Activated naive CD8-positive, alpha-beta T cell treated with anti-CD3 and anti-CD28 coated beads for 36 hours (primary cell): ENCODE results near the gene MSH5. TPM values are rescaled to one million over a fixed set of nuclear protein-coding genes. Genes with fewer than 3 reads are reported as not detected.
"Not testable (repeated sequence)": the region's sequence is repeated elsewhere in the genome, so short reads cannot be mapped to it uniquely, and the experiment has no call there.

Experiments
- DNase-seq: peaks from one replicate; pipeline ENCODE4 v3.0.0; 2021
- H3K27ac Mint-ChIP-seq: one replicate; pipeline ENCODE4 v1.8.0; 2022; ENCODE audit warnings: mild to moderate bottlenecking, moderate library complexity, mixed read lengths
- H3K27me3 Mint-ChIP-seq: one replicate; pipeline ENCODE4 v1.8.0; 2022; ENCODE audit warnings: mild to moderate bottlenecking, mixed read lengths
- H3K36me3 Mint-ChIP-seq: one replicate; pipeline ENCODE4 v1.8.0; 2021; ENCODE audit warnings: mild to moderate bottlenecking, mixed read lengths
- H3K4me1 Mint-ChIP-seq: one replicate; pipeline ENCODE4 v1.8.0; 2021; ENCODE audit warnings: mixed read lengths
- H3K4me3 Mint-ChIP-seq: one replicate; pipeline ENCODE4 v1.8.0; 2022; ENCODE audit warnings: mild to moderate bottlenecking, moderate library complexity, mixed read lengths
- H3K9me3 Mint-ChIP-seq: one replicate; pipeline ENCODE4 v1.8.0; 2022; ENCODE audit warnings: mixed read lengths
- total RNA-seq, 2 experiments: library from RNA; stranded (reverse); gene quantifications; one replicate each; pipeline ENCODE4 v1.2.3, GENCODE V29; 2021

MSH5 gene
- total RNA-seq, 2 experiments from 2014 or later = 48.1 to 53.4 TPM

- no peak within 1 kb of the TSS for H3K4me3 Mint-ChIP-seq
These were observed 33.2 kb upstream of the MSH5 start, which contains the start of gene LY6G6F for GRCh38 chr6:31706599-31706998. LY6G6F (plus strand) TSS chr6:31706866; CDS start chr6:31706907, 41 bp downstream.

GRCh38 chr6:31707701-31708100 is 32.1 kb upstream of the MSH5 start:
- H3K36me3 Mint-ChIP-seq = peaks cover under 1% of the 10 kb centered on the region
- H3K27ac Mint-ChIP-seq = no peak overlapping the region
- H3K4me1 Mint-ChIP-seq = peaks cover 7% of the 10 kb centered on the region

More at GRCh38 chr6:31706599-31706998, 33.2 kb upstream of the MSH5 start, which contains the start of gene LY6G6F:
- Mint-ChIP-seq H3K27ac (no peak within 1 kb of the TSS), H3K27me3 (no peaks in the 10 kb centered on the region), H3K36me3 (peaks cover 3% of the 10 kb centered on the region), H3K9me3 (no peaks in the 10 kb centered on the region), H3K4me1 (peaks cover 10% of the 10 kb centered on the region)
- DNase-seq = no peak

GRCh38 chr6:31708224-31708623 is 31.6 kb upstream of the MSH5 start:
- Mint-ChIP-seq H3K27me3 (no peaks in the 10 kb centered on the region), H3K36me3 (no peaks in the 10 kb centered on the region), H3K4me3 (no peak overlapping the region)

More at GRCh38 chr6:31707701-31708100, 32.1 kb upstream of the MSH5 start:
- DNase-seq = no peak
- Mint-ChIP-seq H3K27me3 (no peaks in the 10 kb centered on the region), H3K9me3 (no peaks in the 10 kb centered on the region), H3K4me3 (no peak overlapping the region)

GRCh38 chr6:31709157-31709556 is 30.6 kb upstream of the MSH5 start:
- H3K4me1 Mint-ChIP-seq = peaks cover 10% of the 10 kb centered on the region
- not testable (repeated sequence) for H3K4me3 Mint-ChIP-seq, H3K27me3 Mint-ChIP-seq, H3K27ac Mint-ChIP-seq, DNase-seq, H3K36me3 Mint-ChIP-seq, H3K9me3 Mint-ChIP-seq

More at GRCh38 chr6:31708224-31708623, 31.6 kb upstream of the MSH5 start:
- DNase-seq = no peak
- H3K4me1 Mint-ChIP-seq = peaks cover 7% of the 10 kb centered on the region
- H3K27ac Mint-ChIP-seq = no peak overlapping the region
- H3K9me3 Mint-ChIP-seq = no peaks in the 10 kb centered on the region

- no peak for DNase-seq
- Mint-ChIP-seq H3K9me3 (no peaks in the 10 kb centered on the region), H3K4me3 (no peak overlapping the region), H3K36me3 (no peaks in the 10 kb centered on the region), H3K27me3 (no peaks in the 10 kb centered on the region), H3K27ac (no peak overlapping the region), H3K4me1 (peaks cover 12% of the 10 kb centered on the region)
These were observed 29.1 kb upstream of the MSH5 start for GRCh38 chr6:31710523-31711219.

- H3K27ac Mint-ChIP-seq = no peak overlapping the region
- DNase-seq = no peak
- no peaks in the 10 kb centered on the region for H3K27me3 Mint-ChIP-seq
- H3K36me3 Mint-ChIP-seq = no peaks in the 10 kb centered on the region
- no peaks in the 10 kb centered on the region for H3K9me3 Mint-ChIP-seq
- H3K4me1 Mint-ChIP-seq = peaks cover 12% of the 10 kb centered on the region
- peak overlapping the region; percentile 1 for H3K4me3 Mint-ChIP-seq
These were observed 28.6 kb upstream of the MSH5 start for GRCh38 chr6:31711233-31711632.

GRCh38 chr6:31712296-31712695 is 27.5 kb upstream of the MSH5 start:
- H3K36me3 Mint-ChIP-seq = no peaks in the 10 kb centered on the region
- no peaks in the 10 kb centered on the region for H3K9me3 Mint-ChIP-seq
- no peak overlapping the region for H3K27ac Mint-ChIP-seq
- peaks cover 12% of the 10 kb centered on the region for H3K4me1 Mint-ChIP-seq
- DNase-seq = no peak
- no peaks in the 10 kb centered on the region for H3K27me3 Mint-ChIP-seq
- no peak overlapping the region for H3K4me3 Mint-ChIP-seq

- Mint-ChIP-seq H3K27ac (no peak overlapping the region), H3K4me3 (no peak overlapping the region)
These were observed 26.3 kb upstream of the MSH5 start for GRCh38 chr6:31713465-31713864.

GRCh38 chr6:31713991-31714684 is 25.7 kb upstream of the MSH5 start:
- Mint-ChIP-seq H3K9me3 (no peaks in the 10 kb centered on the region), H3K27ac (no peak overlapping the region), H3K36me3 (no peaks in the 10 kb centered on the region), H3K4me1 (peaks cover 12% of the 10 kb centered on the region), H3K27me3 (no peaks in the 10 kb centered on the region), H3K4me3 (no peak overlapping the region)
- DNase-seq = no peak

More at GRCh38 chr6:31713465-31713864, 26.3 kb upstream of the MSH5 start:
- no peak for DNase-seq
- Mint-ChIP-seq H3K27me3 (no peaks in the 10 kb centered on the region), H3K9me3 (no peaks in the 10 kb centered on the region), H3K4me1 (peaks cover 12% of the 10 kb centered on the region), H3K36me3 (no peaks in the 10 kb centered on the region)

GRCh38 chr6:31715022-31715958 is 24.5 kb upstream of the MSH5 start, which contains the start of gene LY6G6D:
LY6G6D (plus strand) TSS chr6:31715348; CDS start chr6:31715356, 8 bp downstream.
- peaks cover 12% of the 10 kb centered on the region for H3K4me1 Mint-ChIP-seq
- no peaks in the 10 kb centered on the region for H3K36me3 Mint-ChIP-seq
- no peak within 1 kb of the TSS for H3K4me3 Mint-ChIP-seq
- no peaks in the 10 kb centered on the region for H3K27me3 Mint-ChIP-seq
- H3K27ac Mint-ChIP-seq = no peak within 1 kb of the TSS
- H3K9me3 Mint-ChIP-seq = no peaks in the 10 kb centered on the region
- no peak for DNase-seq

- Mint-ChIP-seq H3K4me1 (peaks cover 5% of the 10 kb centered on the region), H3K36me3 (no peaks in the 10 kb centered on the region), H3K4me3 (no peak overlapping the region), H3K27ac (no peak overlapping the region), H3K27me3 (no peaks in the 10 kb centered on the region), H3K9me3 (no peaks in the 10 kb centered on the region)
- no peak for DNase-seq
These were observed 22.1 kb upstream of the MSH5 start for GRCh38 chr6:31717499-31718222.

GRCh38 chr6:31718265-31718664 is 21.5 kb upstream of the MSH5 start:
- no peaks in the 10 kb centered on the region for H3K9me3 Mint-ChIP-seq

GRCh38 chr6:31719001-31719400 is 20.8 kb upstream of the MSH5 start:
- H3K27me3 Mint-ChIP-seq = no peaks in the 10 kb centered on the region
- no peak overlapping the region for H3K4me3 Mint-ChIP-seq
- no peaks in the 10 kb centered on the region for H3K36me3 Mint-ChIP-seq
- no peak overlapping the region for H3K27ac Mint-ChIP-seq
- peaks cover 4% of the 10 kb centered on the region for H3K4me1 Mint-ChIP-seq
- DNase-seq = no peak
- no peaks in the 10 kb centered on the region for H3K9me3 Mint-ChIP-seq

More at GRCh38 chr6:31718265-31718664, 21.5 kb upstream of the MSH5 start:
- H3K4me1 Mint-ChIP-seq = peaks cover 5% of the 10 kb centered on the region
- no peak for DNase-seq
- H3K4me3 Mint-ChIP-seq = no peak overlapping the region
- H3K27ac Mint-ChIP-seq = no peak overlapping the region
- H3K36me3 Mint-ChIP-seq = no peaks in the 10 kb centered on the region
- H3K27me3 Mint-ChIP-seq = no peaks in the 10 kb centered on the region

GRCh38 chr6:31720196-31720770 is 19.5 kb upstream of the MSH5 start:
- Mint-ChIP-seq H3K27me3 (no peaks in the 10 kb centered on the region), H3K27ac (no peak overlapping the region), H3K4me1 (no peaks in the 10 kb centered on the region), H3K4me3 (no peak overlapping the region), H3K9me3 (no peaks in the 10 kb centered on the region), H3K36me3 (no peaks in the 10 kb centered on the region)
- no peak for DNase-seq
